Astrocyte (in vitro differentiated cells and primary cell): ENCODE results near the gene IMMP2L. TPM values are rescaled to one million over a fixed set of nuclear protein-coding genes. Genes with fewer than 3 reads are reported as not detected.
"Not testable (repeated sequence)": the region's sequence is repeated elsewhere in the genome, so short reads cannot be mapped to it uniquely, and the experiment has no call there.

Experiments
- DNase-seq: peaks from one replicate; pipeline ENCODE4 v3.0.0-alpha.2; 2010; ENCODE audit warnings: low read depth
- FAIRE-seq: peaks from 2 replicates; lab custom pipeline; 2011; peaks lifted over from hg19 to GRCh38; lab: Jason Lieb, UNC
- H2AFZ ChIP-seq: 2 replicates; pipeline ENCODE4 v1.6.0; 2012; ENCODE audit warnings: low read depth, low read length, inconsistent platforms
- H3K27ac ChIP-seq: 2 replicates; pipeline ENCODE4 v1.5.1; 2011; ENCODE audit warnings: low read depth, low read length, inconsistent platforms
- H3K27me3 ChIP-seq: 2 replicates; pipeline ENCODE4 v1.6.0; 2011; ENCODE audit warnings: low read length, inconsistent platforms; ENCODE audit not compliant: insufficient read depth
- H3K36me3 ChIP-seq: 2 replicates; pipeline ENCODE4 v1.5.1; 2011; ENCODE audit warnings: low read length, inconsistent platforms; ENCODE audit not compliant: insufficient read depth
- H3K4me1 ChIP-seq: 2 replicates; pipeline ENCODE4 v1.5.1; 2011; ENCODE audit warnings: low read length, inconsistent platforms; ENCODE audit not compliant: insufficient read depth
- H3K4me2 ChIP-seq: 2 replicates; pipeline ENCODE4 v1.6.0; 2012; ENCODE audit warnings: low read length, inconsistent platforms
- H3K4me3 ChIP-seq: 2 replicates; pipeline ENCODE4 v1.5.1; 2011; ENCODE audit warnings: low read depth, mild to moderate bottlenecking, low read length, inconsistent platforms; ENCODE audit not compliant: insufficient read depth
- H3K79me2 ChIP-seq: 2 replicates; pipeline ENCODE4 v1.6.0; 2012; ENCODE audit warnings: mild to moderate bottlenecking, low read length, inconsistent platforms; ENCODE audit not compliant: insufficient read depth
- H3K9ac ChIP-seq: 2 replicates; pipeline ENCODE4 v1.6.0; 2012; ENCODE audit warnings: mild to moderate bottlenecking, low read length, inconsistent platforms
- H3K9me3 ChIP-seq: 2 replicates; pipeline ENCODE4 v1.5.1; 2012; ENCODE audit warnings: low read depth, mild to moderate bottlenecking, low read length, inconsistent platforms; ENCODE audit not compliant: insufficient read depth
- H4K20me1 ChIP-seq: 2 replicates; pipeline ENCODE4 v1.6.0; 2012; ENCODE audit warnings: low read length, inconsistent platforms; ENCODE audit not compliant: insufficient read depth
- H3K27ac Mint-ChIP-seq: one replicate; pipeline ENCODE4 v1.8.0; 2021; ENCODE audit warnings: mild to moderate bottlenecking, mixed read lengths; ENCODE audit not compliant: unreplicated experiment
- H3K27me3 Mint-ChIP-seq: one replicate; pipeline ENCODE4 v1.8.0; 2021; ENCODE audit warnings: low read depth, mixed read lengths; ENCODE audit not compliant: unreplicated experiment
- H3K36me3 Mint-ChIP-seq: one replicate; pipeline ENCODE4 v1.8.0; 2021; ENCODE audit warnings: low read depth, mixed read lengths; ENCODE audit not compliant: unreplicated experiment
- H3K4me1 Mint-ChIP-seq: one replicate; pipeline ENCODE4 v1.8.0; 2021; ENCODE audit warnings: low read depth, mixed read lengths; ENCODE audit not compliant: unreplicated experiment
- H3K4me3 Mint-ChIP-seq: one replicate; pipeline ENCODE4 v1.8.0; 2021; ENCODE audit warnings: mild to moderate bottlenecking, moderate library complexity, mixed read lengths; ENCODE audit not compliant: unreplicated experiment
- H3K9me3 Mint-ChIP-seq: one replicate; pipeline ENCODE4 v1.8.0; 2021; ENCODE audit warnings: mild to moderate bottlenecking, mixed read lengths; ENCODE audit not compliant: unreplicated experiment
- CTCF ChIP-seq: IDR thresholded peaks from 2 replicates; pipeline ENCODE4 v1.5.1; 2011; ENCODE audit warnings: low read depth, mild to moderate bottlenecking, inconsistent platforms, low read length, moderate library complexity; ENCODE audit not compliant: insufficient read depth
- EZH2 ChIP-seq: IDR thresholded peaks from 2 replicates; pipeline ENCODE4 v1.6.1; 2012; ENCODE audit warnings: mild to moderate bottlenecking, low read length, inconsistent platforms; ENCODE audit not compliant: insufficient read depth
- total RNA-seq: library from RNA; stranded (reverse); gene quantifications from 2 replicates; pipeline ENCODE4 v1.2.1, GENCODE V29; 2021

IMMP2L gene
- total RNA-seq, 1 donor from 2014 or later = 13.8 TPM

GRCh38 chr7:111447502-111447901 is 114.8 kb downstream of the IMMP2L start:
- not testable (repeated sequence) for H3K27ac Mint-ChIP-seq, H3K9ac ChIP-seq, H3K4me3 Mint-ChIP-seq, H3K36me3 ChIP-seq, FAIRE-seq, H3K9me3 ChIP-seq, H3K4me1 ChIP-seq, DNase-seq, H3K4me2 ChIP-seq, H3K79me2 ChIP-seq, H3K36me3 Mint-ChIP-seq, H3K9me3 Mint-ChIP-seq, H3K4me3 ChIP-seq, H2AFZ ChIP-seq, H3K27me3 ChIP-seq, H3K27ac ChIP-seq, H4K20me1 ChIP-seq, H3K4me1 Mint-ChIP-seq, H3K27me3 Mint-ChIP-seq

GRCh38 chr7:111439977-111440376 is 122.3 kb downstream of the IMMP2L start:
- Histone ChIP-seq H3K27ac (no peak overlapping the region), H3K27me3 (no peaks in the 10 kb centered on the region), H3K4me3 (no peak overlapping the region), H4K20me1 (no peaks in the 10 kb centered on the region), H3K4me2 (no peak overlapping the region), H3K36me3 (no peaks in the 10 kb centered on the region), H3K4me1 (peaks cover 11% of the 10 kb centered on the region), H2AFZ (no peak overlapping the region), H3K79me2 (no peaks in the 10 kb centered on the region), H3K9me3 (no peaks in the 10 kb centered on the region), H3K9ac (no peak overlapping the region)
- Mint-ChIP-seq H3K36me3 (peaks cover 3% of the 10 kb centered on the region), H3K9me3 (no peaks in the 10 kb centered on the region), H3K4me1 (peaks cover 16% of the 10 kb centered on the region), H3K27me3 (no peaks in the 10 kb centered on the region), H3K27ac (no peak overlapping the region), H3K4me3 (no peak overlapping the region)
- FAIRE-seq (no peak), DNase-seq (peak; percentile 7)
- TF ChIP-seq EZH2 (no peak), CTCF (no peak)

- Histone ChIP-seq H3K4me2 (peak overlapping the region; percentile 50), H4K20me1 (no peaks in the 10 kb centered on the region), H3K36me3 (no peaks in the 10 kb centered on the region), H3K27me3 (no peaks in the 10 kb centered on the region), H3K9me3 (no peaks in the 10 kb centered on the region), H2AFZ (peak overlapping the region; percentile 8), H3K9ac (peak overlapping the region; percentile 32), H3K4me1 (peaks cover 11% of the 10 kb centered on the region), H3K27ac (peak overlapping the region; percentile 38), H3K79me2 (no peaks in the 10 kb centered on the region), H3K4me3 (no peak overlapping the region)
- peaks cover 3% of the 10 kb centered on the region for H3K36me3 Mint-ChIP-seq
- FAIRE-seq (peak; percentile 37), DNase-seq (peak; percentile 80)
- no peak overlapping the region for H3K4me3 Mint-ChIP-seq
- TF ChIP-seq EZH2 = no peak
- TF ChIP-seq CTCF = no peak
- H3K4me1 Mint-ChIP-seq = peaks cover 16% of the 10 kb centered on the region
- peak overlapping the region; percentile 66 for H3K27ac Mint-ChIP-seq
- peaks cover 2% of the 10 kb centered on the region for H3K9me3 Mint-ChIP-seq
- no peaks in the 10 kb centered on the region for H3K27me3 Mint-ChIP-seq
Observed at GRCh38 chr7:111438369-111439289, 123.7 kb downstream of the IMMP2L start.
